Adrenal gland (tissue), 12 donors: ENCODE data around the gene DMPK. TPM values are rescaled to one million over a fixed set of nuclear protein-coding genes. Genes with fewer than 3 reads are reported as not detected.

Experiments used
- DNase-seq, 7 donors: peaks; one replicate each; pipeline ENCODE4 v3.0.0-alpha.2; 2019 to 2020
- H3K27ac ChIP-seq, 5 donors: fragments of 200-600 bp; sonication (generic) in 4 of 5; 1 replicate in 3 of 5; 2 replicates in 2 of 5; pipeline versions ENCODE4 v1.5.1 to v1.8.0; 2016 to 2020; ENCODE audit warnings: mild to moderate bottlenecking in 1 of 5
- H3K27me3 ChIP-seq: fragments of 200-600 bp; 2 replicates; pipeline ENCODE4 v1.8.0; 2021
- H3K36me3 ChIP-seq, 2 donors: fragments of 200-600 bp; replicated peaks in 1 of 2; 1 replicate in 1 of 2; 2 replicates in 1 of 2; pipeline versions ENCODE4 v1.5.1 to v1.8.0; 2018 to 2022
- H3K4me1 ChIP-seq, 2 donors: fragments of 200-600 bp; replicated peaks in 1 of 2; 1 replicate in 1 of 2; 2 replicates in 1 of 2; pipeline versions ENCODE4 v1.5.1 to v1.8.0; 2018 to 2021
- H3K4me3 ChIP-seq, 4 donors: fragments of 200-600 bp; sonication (generic) in 3 of 4; one replicate each; pipeline ENCODE4 v1.5.1; 2016 to 2018
- H3K9me3 ChIP-seq, 3 donors: fragments of 200-600 bp; sonication (generic) in 1 of 3; replicated peaks in 1 of 3; 1 replicate in 2 of 3; 2 replicates in 1 of 3; pipeline versions ENCODE4 v1.5.1 to v1.8.0; 2016 to 2021
- POLR2A ChIP-seq, 2 donors: fragments of 450-650 bp; IDR thresholded peaks; one replicate each; pipeline ENCODE4 v1.6.1; 2017; ENCODE audit warnings: antibody characterized with exemption in 2 of 2, mild to moderate bottlenecking in 2 of 2, moderate library complexity in 1 of 2
- whole genome bisulfite sequencing, 4 donors: extraction: QIAGEN DNeasy Blood & Tissue Kit in 2 of 4; methylation state at CpG; one replicate each; pipeline versions ENCODE4 v1.1.5 to v1.1.7; 2013 to 2017; 5-methylcytosine and 5-hydroxymethylcytosine counted together
- intact Hi-C, 2 donors: fragments of 100-400 bp; cut with DNase I; formaldehyde crosslinking; loops; one replicate each; pipeline versions ENCODE4 v1.14.1 to v1.15.0; 2022 to 2023
- polyA plus RNA-seq, 3 donors: library from polyadenylated mRNA; stranded (reverse); fragments of 200-250 nt in 2 of 3; fragments of 350-450 nt in 1 of 3; fragmentation: Illumina TruSeq in 1 of 3; extraction: RNeasy Lipid Tissue Mini Kit (QIAGEN cat#74804) in 1 of 3; gene quantifications; one replicate each; pipeline ENCODE4 v1.2.3, GENCODE V29; 2013 to 2014
- total RNA-seq, 9 donors: library from RNA; depleted of rRNA in 4 of 9; stranded (reverse); fragments of >200 nt in 4 of 9; fragments of 120-200 nt in 1 of 9; fragmentation: NEBNext Ultra II Directional in 1 of 9; extraction: Animal tissue kit (Norgen Biotek cat#: 25700) in 1 of 9; gene quantifications; one replicate each; pipeline versions ENCODE4 v1.1.0 to v1.2.4, GENCODE V29; 2013 to 2023
- TF ChIP-seq, protein P1 (sequence below), 6 experiments: fragments of 450-650 bp in 4 of 6; fragments of 200-600 bp in 2 of 6; sonication (generic) in 1 of 6; IDR thresholded peaks; 1 replicate in 5 of 6; 2 replicates in 1 of 6; pipeline versions ENCODE4 v1.5.1 to v1.8.0; 2016 to 2021; ENCODE audit warnings: antibody characterized with exemption in 6 of 6, mild to moderate bottlenecking in 2 of 6, moderate library complexity in 1 of 6
- donor health status: healthy with polysubstance abuse.
- donor health status: Bipolar disorder and iron deficiency.
- donor health status: DM: yes; HTN: yes; CAD: no.
- donor health status: DM: no; HTN: no; CAD: no.
- donor health status: DM: no; HTN: no; CAD: no.
- donor health status: DM: yes; HTN: yes; CAD: no.

DMPK gene
- total and polyA plus RNA-seq, 12 donors: 76.8 to 748 (median 129) TPM

DNA sequence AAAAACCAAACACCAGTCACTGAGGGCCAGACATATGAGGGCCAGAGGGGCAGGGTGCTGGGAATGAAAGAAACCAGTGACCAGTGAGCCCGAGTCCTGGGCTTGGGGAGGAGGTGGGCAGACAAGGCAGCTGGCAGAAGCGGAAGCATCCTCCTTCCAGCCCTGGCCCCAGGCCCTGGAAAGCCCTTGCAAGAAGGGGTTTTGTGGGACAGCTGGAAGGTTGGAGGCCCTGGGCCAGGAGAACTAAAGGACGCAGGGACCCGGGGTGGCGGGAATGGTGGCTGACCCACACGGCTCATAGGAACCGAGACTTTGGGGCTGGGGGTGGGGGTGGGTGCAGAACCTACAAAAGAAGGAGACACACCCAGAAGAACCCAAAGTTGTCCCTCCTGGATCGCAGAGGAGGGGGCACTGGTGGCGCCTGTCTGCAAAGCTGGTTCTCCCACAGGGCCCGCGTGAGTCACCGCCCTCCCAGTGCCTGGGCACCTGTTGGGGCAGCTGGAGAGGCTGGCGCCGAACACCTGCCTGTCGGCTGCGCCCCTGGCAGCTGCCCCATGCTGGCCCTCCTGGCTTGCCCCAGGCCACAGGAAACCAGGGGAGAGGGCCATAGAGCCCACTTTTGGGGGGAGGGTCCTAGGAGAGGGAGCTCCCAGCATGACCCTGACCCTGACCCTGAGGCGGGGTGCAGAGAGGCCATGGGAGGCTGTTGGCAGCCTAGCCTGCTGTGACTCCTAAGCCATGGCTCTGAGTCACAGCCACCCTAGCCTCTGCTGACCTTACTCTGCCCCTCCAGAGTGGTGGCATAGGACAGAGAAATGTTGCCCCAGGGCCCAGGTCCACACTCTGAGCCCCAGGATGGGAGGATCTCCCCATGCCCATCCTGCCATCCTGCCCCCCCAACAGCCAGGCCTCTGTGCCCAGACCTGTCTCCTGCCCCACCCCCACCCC, 802 bp downstream of the DMPK start:
- Histone ChIP-seq H3K4me3 (peak overlapping the region in 3 of 4 donors; percentile 52 to 62 (median 61)), H3K27me3 (no peaks in the 10 kb centered on the region), H3K27ac (peak overlapping the region; percentile 87 to 96 (median 91)), H3K36me3 (peaks cover 0 to 33% of the 10 kb centered on the region in 2 donors), H3K9me3 (no peaks in the 10 kb centered on the region), H3K4me1 (peaks cover 35 to 41% of the 10 kb centered on the region in 2 donors)
- 15 to 42% (median 29%) methylated on average over 6 to 17 of the region's 17 CpGs for WGBS, 4 donors
- peak; percentile 72 to 87 (median 83) for DNase-seq
- peak in 1 of 2 donors; percentile 2 for TF ChIP-seq POLR2A (IDR thresholded peaks at IDR 0.05)
- TF ChIP-seq, protein P1, sequence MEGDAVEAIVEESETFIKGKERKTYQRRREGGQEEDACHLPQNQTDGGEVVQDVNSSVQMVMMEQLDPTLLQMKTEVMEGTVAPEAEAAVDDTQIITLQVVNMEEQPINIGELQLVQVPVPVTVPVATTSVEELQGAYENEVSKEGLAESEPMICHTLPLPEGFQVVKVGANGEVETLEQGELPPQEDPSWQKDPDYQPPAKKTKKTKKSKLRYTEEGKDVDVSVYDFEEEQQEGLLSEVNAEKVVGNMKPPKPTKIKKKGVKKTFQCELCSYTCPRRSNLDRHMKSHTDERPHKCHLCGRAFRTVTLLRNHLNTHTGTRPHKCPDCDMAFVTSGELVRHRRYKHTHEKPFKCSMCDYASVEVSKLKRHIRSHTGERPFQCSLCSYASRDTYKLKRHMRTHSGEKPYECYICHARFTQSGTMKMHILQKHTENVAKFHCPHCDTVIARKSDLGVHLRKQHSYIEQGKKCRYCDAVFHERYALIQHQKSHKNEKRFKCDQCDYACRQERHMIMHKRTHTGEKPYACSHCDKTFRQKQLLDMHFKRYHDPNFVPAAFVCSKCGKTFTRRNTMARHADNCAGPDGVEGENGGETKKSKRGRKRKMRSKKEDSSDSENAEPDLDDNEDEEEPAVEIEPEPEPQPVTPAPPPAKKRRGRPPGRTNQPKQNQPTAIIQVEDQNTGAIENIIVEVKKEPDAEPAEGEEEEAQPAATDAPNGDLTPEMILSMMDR (IDR thresholded peaks at IDR 0.05): no peak
- intact Hi-C loops: no loop called here

DNA sequence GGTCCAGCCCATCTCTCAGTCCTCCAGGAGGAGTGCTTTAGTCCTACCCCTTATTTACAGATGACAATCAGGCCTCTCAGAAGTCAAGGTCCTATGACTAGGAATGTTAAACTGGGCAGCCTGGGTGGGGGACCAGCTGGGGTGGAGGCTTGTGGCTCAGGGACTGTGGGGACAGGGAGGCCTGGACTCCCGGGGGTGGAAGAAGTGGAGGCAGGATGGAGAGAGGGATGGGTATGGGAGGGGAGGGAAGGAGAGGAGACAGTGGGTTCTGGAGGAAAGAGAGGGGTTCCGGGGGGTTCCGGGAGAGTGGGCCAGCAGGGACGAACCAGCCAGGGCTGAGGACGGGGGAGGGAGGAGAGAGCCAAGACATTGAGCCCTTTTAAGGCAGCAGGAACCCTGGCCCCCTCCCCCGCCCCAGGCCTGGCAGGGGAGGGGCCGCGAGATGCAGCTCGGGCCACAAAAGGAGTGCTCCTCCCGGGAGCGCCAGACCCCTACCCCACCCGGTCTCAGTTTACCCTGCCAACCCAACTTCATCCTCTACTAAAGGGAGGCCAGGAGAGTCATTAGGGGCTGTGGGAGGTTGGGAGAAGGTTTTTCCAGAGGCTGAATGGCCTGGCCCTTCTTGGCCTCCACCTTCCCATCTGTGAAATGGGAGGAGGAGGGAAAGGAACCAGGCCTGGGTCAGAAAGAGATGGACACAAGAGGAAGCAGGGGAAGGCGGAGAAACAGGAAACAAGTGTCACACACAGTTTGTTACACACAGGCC, 1.7 kb downstream of the DMPK start:
- peak overlapping the region; percentile 60 to 96 (median 89) for H3K27ac ChIP-seq
- DNase-seq: peak in 3 of 7 donors; percentile 44 to 52 (median 49)
- H3K4me1 ChIP-seq: peaks cover 35 to 41% of the 10 kb centered on the region in 2 donors
- WGBS, 4 donors: 13 to 31% (median 16%) methylated on average over 6 to 13 of the region's 13 CpGs
- intact Hi-C loops: no loop called here
- peaks cover 0 to 26% of the 10 kb centered on the region in 2 donors for H3K36me3 ChIP-seq
- no peaks in the 10 kb centered on the region for H3K27me3 ChIP-seq
- peak overlapping the region in 3 of 4 donors; percentile 25 to 61 (median 52) for H3K4me3 ChIP-seq
- H3K9me3 ChIP-seq: no peaks in the 10 kb centered on the region
- no peak for TF ChIP-seq POLR2A (IDR thresholded peaks at IDR 0.05)
- TF ChIP-seq, protein P1 (IDR thresholded peaks at IDR 0.05): no peak

DNA sequence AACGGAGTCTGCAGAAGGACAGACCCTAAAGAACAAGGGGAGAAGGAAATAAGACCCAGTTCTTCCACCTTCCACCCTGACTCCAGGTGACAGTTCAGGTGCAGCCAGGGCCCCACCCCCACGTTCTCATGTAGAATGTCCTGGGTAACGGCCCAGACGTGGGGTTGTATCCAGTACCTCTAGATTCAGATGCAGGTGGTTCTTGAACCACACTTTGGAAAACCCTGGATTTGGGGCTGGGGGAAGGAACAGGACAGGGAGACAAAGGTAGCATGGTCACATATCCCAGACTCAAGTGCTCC, 2.2 kb downstream of the DMPK start:
- H3K4me3 ChIP-seq: peak overlapping the region in 2 of 4 donors; percentile 1 to 61
- H3K36me3 ChIP-seq: peaks cover 0 to 23% of the 10 kb centered on the region in 2 donors
- H3K27ac ChIP-seq: peak overlapping the region in 4 of 5 donors; percentile 35 to 96 (median 90)
- intact Hi-C loops: no loop called here
- TF ChIP-seq, protein P1 (IDR thresholded peaks at IDR 0.05): no peak
- TF ChIP-seq POLR2A (IDR thresholded peaks at IDR 0.05): no peak
- H3K4me1 ChIP-seq: peaks cover 35 to 41% of the 10 kb centered on the region in 2 donors
- WGBS, 4 donors: 17 to 57% (median 33%) methylated on average over 2 to 4 of the region's 4 CpGs
- no peaks in the 10 kb centered on the region for H3K9me3 ChIP-seq
- H3K27me3 ChIP-seq: no peaks in the 10 kb centered on the region
- DNase-seq: peak in 1 of 7 donors; percentile 37
